HCT116 (cell line): Measurements from ENCODE around the gene CHST10. TPM values are rescaled to one million over a fixed set of nuclear protein-coding genes. Genes with fewer than 3 reads are reported as not detected.

Experiments
- ATAC-seq: fragments of 200-7000 bp; cut with Tn5 transposase; 2 replicates; pipeline ENCODE4 v1.9.1; 2020; ENCODE audit warnings: mild to moderate bottlenecking, moderate library complexity
- BruUV-seq: library from RNA; stranded (reverse); fragments of 400-500 nt; replicated peaks from 2 replicates; lab custom pipeline; 2021; lab: Mats Ljungman, UMichigan
- CTCF ChIA-PET: fragments of 300-600 bp; sonication (Branson Sonifier 250); formaldehyde crosslinking; loops from one replicate; lab custom pipeline; 2021; ENCODE audit warnings: antibody characterized with exemption; lab: Charles Lee
- POLR2A ChIA-PET: fragments of 300-600, 350-600 bp; sonication (Branson Sonifier 250); formaldehyde crosslinking; loops from one replicate; lab custom pipeline; 2021; ENCODE audit warnings: antibody characterized with exemption; lab: Charles Lee
- RAD21 ChIA-PET, 2 experiments: fragments of 300-600 bp; sonication (Branson Sonifier 250); formaldehyde crosslinking; loops; one replicate each; lab custom pipeline; 2023; ENCODE audit warnings: low total read pairs in 2 of 2; ENCODE audit not compliant: uncharacterized antibody in 2 of 2, unreplicated experiment in 2 of 2, low non-redundant PET in 1 of 2; lab: Charles Lee
- DNase-seq: peaks from one replicate; pipeline ENCODE4 v3.0.0-alpha.2; 2010; ENCODE audit warnings: low read depth, low spot score
- H2AFZ ChIP-seq: fragments of 200-600 bp; shearing (Covaris generic), sonication (generic); 2 replicates; pipeline ENCODE4 v1.6.1; 2017; ENCODE audit warnings: low read depth, mixed run types, mixed read lengths, antibody characterized with exemption, low read length; ENCODE audit not compliant: poor library complexity, severe bottlenecking
- H3K27ac ChIP-seq: 2 replicates; pipeline ENCODE4 v1.5.1; 2012; ENCODE audit warnings: low read depth, low read length
- H3K27me3 ChIP-seq: fragments of 200-600 bp; sonication (generic); 2 replicates; pipeline ENCODE4 v1.6.1; 2016; ENCODE audit warnings: mixed run types, low read length, mixed read lengths; ENCODE audit not compliant: insufficient read depth
- H3K36me3 ChIP-seq, 2 experiments: fragments of 200-500 bp in 1 of 2; fragments of 200-600 bp in 1 of 2; sonication (Bioruptor generic) in 1 of 2; sonication (generic) in 1 of 2; 2 replicates each; pipeline versions ENCODE4 v1.5.1 to v1.6.1; 2014 to 2016; ENCODE audit warnings: low read length in 2 of 2, inconsistent platforms in 1 of 2, mixed read lengths in 1 of 2, mixed run types in 1 of 2; ENCODE audit not compliant: insufficient read depth in 2 of 2, control insufficient read depth in 1 of 2
- H3K4me1 ChIP-seq, 2 experiments: fragments of 200-600 bp in 1 of 2; sonication (generic) in 1 of 2; 2 replicates each; pipeline versions ENCODE4 v1.5.1 to v1.6.1; 2012 to 2017; ENCODE audit warnings: low read length in 2 of 2, inconsistent platforms in 1 of 2, mild to moderate bottlenecking in 1 of 2, mixed read lengths in 1 of 2, mixed run types in 1 of 2, moderate library complexity in 1 of 2; ENCODE audit not compliant: insufficient read depth in 2 of 2, control insufficient read depth in 1 of 2
- H3K4me2 ChIP-seq: fragments of 200-600 bp; sonication (generic); 2 replicates; pipeline ENCODE4 v1.6.1; 2017; ENCODE audit warnings: mixed run types, low read length, mixed read lengths
- H3K4me3 ChIP-seq, 2 experiments: fragments of 200-600 bp in 1 of 2; sonication (generic) in 1 of 2; replicated peaks in 1 of 2; 2 replicates each; pipeline ENCODE4 v1.5.1; 2011 to 2016; ENCODE audit warnings: low read length in 2 of 2, control low read depth in 1 of 2, low read depth in 1 of 2, mild to moderate bottlenecking in 1 of 2, mixed read lengths in 1 of 2, mixed run types in 1 of 2
- H3K79me2 ChIP-seq: fragments of 200-600 bp; sonication (generic); 2 replicates; pipeline ENCODE4 v1.6.1; 2017; ENCODE audit warnings: mild to moderate bottlenecking, mixed run types, low read length, moderate library complexity, mixed read lengths; ENCODE audit not compliant: insufficient read depth
- H3K9ac ChIP-seq: fragments of 200-600 bp; sonication (generic); 2 replicates; pipeline ENCODE4 v1.6.1; 2016; ENCODE audit warnings: low read length, mixed read lengths
- H3K9me2 ChIP-seq: fragments of 200-600 bp; sonication (generic), shearing (Covaris generic); 2 replicates; pipeline ENCODE4 v1.6.1; 2017; ENCODE audit warnings: mixed run types, mild to moderate bottlenecking, moderate library complexity; ENCODE audit not compliant: insufficient read depth
- H3K9me3 ChIP-seq, 2 experiments: fragments of 200-500 bp in 1 of 2; fragments of 200-600 bp in 1 of 2; sonication (Bioruptor generic) in 1 of 2; sonication (generic) in 1 of 2; 2 replicates each; pipeline ENCODE4 v1.6.1; 2014 to 2017; ENCODE audit warnings: low read length in 2 of 2, mixed read lengths in 2 of 2, inconsistent platforms in 1 of 2, low read depth in 1 of 2, mild to moderate bottlenecking in 1 of 2, mixed run types in 1 of 2, moderate library complexity in 1 of 2; ENCODE audit not compliant: control insufficient read depth in 1 of 2, insufficient read depth in 1 of 2
- H4K20me1 ChIP-seq: fragments of 200-600 bp; sonication (generic), shearing (Covaris generic); 2 replicates; pipeline ENCODE4 v1.6.1; 2017; ENCODE audit warnings: mixed run types, mild to moderate bottlenecking, moderate library complexity; ENCODE audit not compliant: insufficient read depth
- CEBPB ChIP-seq: IDR thresholded peaks from 2 replicates; pipeline ENCODE4 v1.6.1; 2012; ENCODE audit warnings: low read depth
- ELF1 ChIP-seq: IDR thresholded peaks from 2 replicates; pipeline ENCODE4 v1.6.1; 2012; ENCODE audit warnings: low read depth, borderline replicate concordance
- EZH2 ChIP-seq: fragments of 200-600 bp; sonication (generic); IDR thresholded peaks from 2 replicates; pipeline ENCODE4 v1.6.1; 2017; ENCODE audit warnings: antibody characterized with exemption, mixed run types
- EZH2phosphoT487 ChIP-seq: fragments of 200-600 bp; IDR thresholded peaks from 2 replicates; pipeline ENCODE4 v1.6.1; 2018; ENCODE audit warnings: antibody characterized with exemption, borderline replicate concordance
- FOSL1 ChIP-seq: IDR thresholded peaks from 2 replicates; pipeline ENCODE4 v1.6.1; 2012; ENCODE audit warnings: low read depth
- RAD21 ChIP-seq: IDR thresholded peaks from 2 replicates; pipeline ENCODE4 v1.6.1; 2012; ENCODE audit warnings: low read depth, mild to moderate bottlenecking
- SIN3A ChIP-seq: IDR thresholded peaks from 2 replicates; pipeline ENCODE4 v1.6.1; 2012; ENCODE audit warnings: low read depth
- SP1 ChIP-seq: IDR thresholded peaks from 2 replicates; pipeline ENCODE4 v1.6.1; 2012; ENCODE audit warnings: low read depth
- SRF ChIP-seq: IDR thresholded peaks from 2 replicates; pipeline ENCODE4 v1.6.1; 2012; ENCODE audit warnings: low read depth
- YY1 ChIP-seq: IDR thresholded peaks from 2 replicates; pipeline ENCODE4 v1.6.1; 2011; ENCODE audit warnings: low read length, low read depth, moderate library complexity, mild to moderate bottlenecking; ENCODE audit not compliant: insufficient replicate concordance; ENCODE audit errors: extremely low read depth
- ZBTB33 ChIP-seq: IDR thresholded peaks from 2 replicates; pipeline ENCODE4 v1.6.1; 2011; ENCODE audit warnings: mild to moderate bottlenecking, low read length, moderate library complexity; ENCODE audit not compliant: insufficient replicate concordance; ENCODE audit errors: extremely low read depth
- ZFX ChIP-seq: fragments of 450-650 bp; IDR thresholded peaks from 2 replicates; pipeline ENCODE4 v1.6.1; 2017
- intact Hi-C: fragments of 100-400 bp; cut with micrococcal nuclease; formaldehyde crosslinking; loops from 2 replicates; pipeline ENCODE4 v1.10.0; 2022
- total RNA-seq: library from RNA; stranded (reverse); gene quantifications from one replicate; pipeline ENCODE4 v1.2.1, GENCODE V29; 2021; ENCODE audit not compliant: unreplicated experiment

The CHST10 gene
- total RNA-seq, 1 experiment from 2014 or later, result 0.27 TPM

GRCh38 chr2:100394111-100394641 lies 23.3 kb downstream of the CHST10 start:
- Histone ChIP-seq H3K27me3 (no peaks in the 10 kb centered on the region), H3K9me2 (no peaks in the 10 kb centered on the region), H3K4me3 (no peak overlapping the region), H3K4me2 (no peak overlapping the region), H4K20me1 (no peaks in the 10 kb centered on the region), H3K36me3 (no peaks in the 10 kb centered on the region), H3K4me1 (no peaks in the 10 kb centered on the region), H3K9me3 (no peaks in the 10 kb centered on the region), H3K27ac (no peak overlapping the region), H3K79me2 (no peaks in the 10 kb centered on the region), H2AFZ (no peak overlapping the region)
- intact Hi-C loops, result no loop called here
- ChIA-PET POLR2A (no interaction called here), CTCF (no interaction called here), RAD21 (no interaction called here)
- no peak for ATAC-seq
- TF ChIP-seq SIN3A, result no peak
- no peak for TF ChIP-seq YY1
- TF ChIP-seq ZFX, result no peak
- TF ChIP-seq EZH2, result no peak
- no peak for TF ChIP-seq ZBTB33
- no peak for TF ChIP-seq RAD21
- no peak for TF ChIP-seq SP1
- TF ChIP-seq EZH2phosphoT487, result no peak
- no peak for TF ChIP-seq FOSL1
- TF ChIP-seq ELF1, result no peak
- TF ChIP-seq SRF, result no peak
- TF ChIP-seq CEBPB, result no peak
- TF ChIP-seq, all 23 proteins: peak for 0
- no peak overlapping the region for H3K9ac ChIP-seq
- no peak for DNase-seq
- BruUV-seq, result no TSS peak
